HEK293 (cell line): ENCODE measurements around the gene NSL1.
A peak's percentile ranks its signal among the peaks of the same experiment; 100 is the strongest.

ENCODE experiments used
- BCL11A ChIP-seq: fragments of 450-650 bp; formaldehyde crosslinking; IDR thresholded peaks from 2 replicates; pipeline ENCODE4 v1.5.1; 2016; ENCODE audit warnings: low read depth, missing biosample characterization, missing genetic modification characterization
- BCL6B ChIP-seq: fragments of 450-650 bp; formaldehyde crosslinking; IDR thresholded peaks from 2 replicates; pipeline ENCODE4 v1.5.1; 2017; ENCODE audit warnings: missing biosample characterization, missing genetic modification characterization
- GLI2 ChIP-seq: fragments of 450-650 bp; formaldehyde crosslinking; IDR thresholded peaks from 2 replicates; pipeline ENCODE4; 2017; ENCODE audit warnings: missing biosample characterization, missing genetic modification characterization, low read depth, borderline replicate concordance
- INSM2 ChIP-seq: fragments of 450-650 bp; formaldehyde crosslinking; IDR thresholded peaks from 2 replicates; pipeline ENCODE4 v1.5.1; 2016; ENCODE audit warnings: missing biosample characterization, missing genetic modification characterization
- KLF1 ChIP-seq: fragments of 450-650 bp; formaldehyde crosslinking; IDR thresholded peaks from 2 replicates; pipeline ENCODE4 v1.5.1; 2016; ENCODE audit warnings: missing biosample characterization, missing genetic modification characterization
- KLF17 ChIP-seq: fragments of 450-650 bp; formaldehyde crosslinking; IDR thresholded peaks from 2 replicates; pipeline ENCODE4 v1.5.1; 2016; ENCODE audit warnings: missing biosample characterization, missing genetic modification characterization
- KLF7 ChIP-seq: fragments of 450-650 bp; formaldehyde crosslinking; IDR thresholded peaks from 2 replicates; pipeline ENCODE4 v1.5.1; 2016; ENCODE audit warnings: missing biosample characterization, missing genetic modification characterization, borderline replicate concordance
- SCRT2 ChIP-seq: fragments of 450-650 bp; formaldehyde crosslinking; IDR thresholded peaks from 2 replicates; pipeline ENCODE4 v1.5.1; 2016; ENCODE audit warnings: missing biosample characterization, missing genetic modification characterization
- SP2 ChIP-seq: fragments of 450-650 bp; formaldehyde crosslinking; IDR thresholded peaks from 2 replicates; pipeline ENCODE4 v1.5.1; 2016; ENCODE audit warnings: missing biosample characterization, missing genetic modification characterization
- ZFHX2 ChIP-seq: fragments of 450-650 bp; formaldehyde crosslinking; conservative IDR thresholded peaks from 2 replicates; pipeline ENCODE4 v1.5.1; 2016; ENCODE audit warnings: missing biosample characterization, missing genetic modification characterization
- ZFP37 ChIP-seq: fragments of 450-650 bp; formaldehyde crosslinking; IDR thresholded peaks from 2 replicates; pipeline ENCODE4 v1.5.1; 2016; ENCODE audit warnings: missing biosample characterization, missing genetic modification characterization
- ZNF140 ChIP-seq: fragments of 450-650 bp; formaldehyde crosslinking; IDR thresholded peaks from 2 replicates; pipeline ENCODE4 v1.5.1; 2016; ENCODE audit warnings: missing biosample characterization, missing genetic modification characterization
- ZNF174 ChIP-seq: fragments of 450-650 bp; formaldehyde crosslinking; IDR thresholded peaks from 2 replicates; pipeline ENCODE4 v1.5.0; 2017; ENCODE audit warnings: missing biosample characterization, mild to moderate bottlenecking, missing genetic modification characterization
- ZNF26 ChIP-seq: fragments of 450-650 bp; formaldehyde crosslinking; IDR thresholded peaks from 2 replicates; pipeline ENCODE4 v1.5.1; 2016; ENCODE audit warnings: missing biosample characterization, missing genetic modification characterization
- ZNF280C ChIP-seq: fragments of 450-650 bp; formaldehyde crosslinking; IDR thresholded peaks from 2 replicates; pipeline ENCODE4 v1.5.1; 2016; ENCODE audit warnings: missing biosample characterization, missing genetic modification characterization
- ZNF324 ChIP-seq: fragments of 450-650 bp; formaldehyde crosslinking; IDR thresholded peaks from 2 replicates; pipeline ENCODE4 v1.5.1; 2016; ENCODE audit warnings: missing biosample characterization, missing genetic modification characterization
- ZNF335 ChIP-seq: fragments of 450-650 bp; formaldehyde crosslinking; conservative IDR thresholded peaks from 2 replicates; pipeline ENCODE4 v1.5.1; 2016; ENCODE audit warnings: missing biosample characterization, missing genetic modification characterization
- ZNF394 ChIP-seq: fragments of 450-650 bp; formaldehyde crosslinking; IDR thresholded peaks from 2 replicates; pipeline ENCODE4 v1.5.1; 2016; ENCODE audit warnings: missing biosample characterization, missing genetic modification characterization, mild to moderate bottlenecking, moderate library complexity, borderline replicate concordance
- ZNF423 ChIP-seq: fragments of 450-650 bp; formaldehyde crosslinking; IDR thresholded peaks from 2 replicates; pipeline ENCODE4 v1.5.1; 2016; ENCODE audit warnings: missing biosample characterization, missing genetic modification characterization
- ZNF433 ChIP-seq: fragments of 450-650 bp; formaldehyde crosslinking; IDR thresholded peaks from 2 replicates; pipeline ENCODE4 v1.5.1; 2016; ENCODE audit warnings: missing biosample characterization, missing genetic modification characterization, low read depth
- ZNF510 ChIP-seq: fragments of 450-650 bp; formaldehyde crosslinking; IDR thresholded peaks from 2 replicates; pipeline ENCODE4 v1.5.1; 2018; ENCODE audit warnings: mild to moderate bottlenecking, missing genetic modification characterization, missing biosample characterization; ENCODE audit not compliant: insufficient replicate concordance
- ZNF548 ChIP-seq: fragments of 450-650 bp; formaldehyde crosslinking; IDR thresholded peaks from 2 replicates; pipeline ENCODE4 v1.5.1; 2016; ENCODE audit warnings: missing biosample characterization, missing genetic modification characterization
- ZNF558 ChIP-seq: fragments of 450-650 bp; formaldehyde crosslinking; IDR thresholded peaks from 2 replicates; pipeline ENCODE4 v1.5.1; 2016; ENCODE audit warnings: missing biosample characterization, missing genetic modification characterization
- ZNF560 ChIP-seq: fragments of 450-650 bp; formaldehyde crosslinking; IDR thresholded peaks from 2 replicates; pipeline ENCODE4 v1.5.1; 2017; ENCODE audit warnings: missing biosample characterization, missing genetic modification characterization, borderline replicate concordance
- ZNF561 ChIP-seq: fragments of 450-650 bp; IDR thresholded peaks from 2 replicates; pipeline ENCODE4 v1.5.1; 2018; ENCODE audit warnings: missing biosample characterization, missing genetic modification characterization, borderline replicate concordance
- ZNF585B ChIP-seq: fragments of 450-650 bp; formaldehyde crosslinking; IDR thresholded peaks from 2 replicates; pipeline ENCODE4 v1.5.1; 2016; ENCODE audit warnings: missing biosample characterization, missing genetic modification characterization
- ZNF623 ChIP-seq: fragments of 450-650 bp; formaldehyde crosslinking; IDR thresholded peaks from 2 replicates; pipeline ENCODE4 v1.5.1; 2016; ENCODE audit warnings: missing biosample characterization, missing genetic modification characterization
- ZNF747 ChIP-seq: fragments of 450-650 bp; formaldehyde crosslinking; IDR thresholded peaks from 2 replicates; pipeline ENCODE4 v1.5.1; 2016; ENCODE audit warnings: missing biosample characterization, missing genetic modification characterization
- ZNF768 ChIP-seq: fragments of 450-650 bp; formaldehyde crosslinking; IDR thresholded peaks from 2 replicates; pipeline ENCODE4 v1.5.1; 2018; ENCODE audit warnings: missing biosample characterization, mild to moderate bottlenecking, missing genetic modification characterization
- ZNF776 ChIP-seq: fragments of 450-650 bp; formaldehyde crosslinking; IDR thresholded peaks from 2 replicates; pipeline ENCODE4 v1.5.0; 2017; ENCODE audit warnings: missing biosample characterization, missing genetic modification characterization, borderline replicate concordance
- ZNF830 ChIP-seq: fragments of 450-650 bp; IDR thresholded peaks from 2 replicates; pipeline ENCODE4 v1.5.0; 2018; ENCODE audit warnings: missing biosample characterization, missing genetic modification characterization, low read depth, mild to moderate bottlenecking, moderate library complexity
- ZSCAN4 ChIP-seq: fragments of 450-650 bp; formaldehyde crosslinking; IDR thresholded peaks from 2 replicates; pipeline ENCODE4 v1.5.1; 2017; ENCODE audit warnings: missing biosample characterization, missing genetic modification characterization

Gene NSL1

GRCh38 chr1:212699104-212699624 is 92.4 kb downstream of the NSL1 start (continued):
- TF ChIP-seq INSM2 (tag by site-specific recombination) (no peak; the same call in 1 of the 2 replicates), ZNF335 (tag by site-specific recombination) (peak; percentile 54; the same call in 1 of the 2 replicates), SCRT2 (tag by site-specific recombination) (peak; percentile 77; the same call in 1 of the 2 replicates), ZNF548 (tag by site-specific recombination) (no peak), ZNF433 (no peak), ZNF561 (peak; percentile 88), ZNF510 (tag by site-specific recombination) (no peak), ZNF324 (tag by site-specific recombination) (peak; percentile 91), ZNF394 (no peak; the same call in 1 of the 2 replicates), ZNF768 (tag by site-specific recombination) (no peak; the same call in 1 of the 2 replicates), ZFHX2 (no peak; the same call in 1 of the 2 replicates), ZFP37 (tag by site-specific recombination) (peak; percentile 63), ZNF623 (no peak), BCL11A (0 out of 2 replicates have a peak, but pooled peaks have one; percentile 35), ZNF558 (tag by site-specific recombination) (no peak), ZNF280C (no peak), KLF1 (tag by site-specific recombination) (peak; percentile 31; the same call in 1 of the 2 replicates), KLF7 (no peak; the same call in 1 of the 2 replicates), KLF17 (tag by site-specific recombination) (peak; percentile 73), ZNF830 (tag by site-specific recombination) (no peak), ZNF776 (no peak), ZNF585B (tag by site-specific recombination) (no peak), BCL6B (tag by site-specific recombination) (no peak), ZSCAN4 (tag by site-specific recombination) (no peak), SP2 (tag by site-specific recombination) (0 out of 2 replicates have a peak, but pooled peaks have one; percentile 21), ZNF747 (tag by site-specific recombination) (no peak), ZNF140 (tag by site-specific recombination) (no peak), GLI2 (tag by site-specific recombination) (no peak), ZNF174 (tag by site-specific recombination) (no peak), ZNF560 (tag by site-specific recombination) (no peak), ZNF26 (no peak), ZNF423 (tag by site-specific recombination) (peak; percentile 91)
